ENCODE data around the gene ZNF747. TPM values are rescaled to one million over a fixed set of nuclear protein-coding genes. Genes with fewer than 3 reads are reported as not detected.

Gene ZNF747
- total RNA-seq, 3 donors from 2014 or later (not counting 1 experiment from before 2014, with no cell fraction given), result 5.0 to 8.6 (median 6.3) TPM

Other genes with a start within 250 kb of the ZNF747 start
- 100 to 1,000 TPM in 1 of 3 donors, 10 to 100 TPM in 2; 79.5 to 104 (median 87.7) TPM for gene CD2BP2, start 179.6 kb downstream of the ZNF747 start, total RNA-seq
- gene TBC1D10B, start 164.4 kb downstream of the ZNF747 start, total RNA-seq, result 10 to 100 TPM; 43.0 to 55.3 (median 50.2) TPM
- gene MYL11, start 160.1 kb downstream of the ZNF747 start, total RNA-seq, result 1 to 10 TPM; 2.9 to 8.0 (median 7.2) TPM
- 100 to 1,000 TPM; 196 to 210 (median 205) TPM for gene SEPTIN1, start 152.3 kb downstream of the ZNF747 start, total RNA-seq
- 1 to 10 TPM; 5.5 to 7.4 (median 7.1) TPM for gene ZNF48, start 139.4 kb downstream of the ZNF747 start, total RNA-seq
- 1 to 10 TPM in 2 of 3 donors, under 1 TPM in 1; 0.70 to 1.4 (median 1.4) TPM for gene ZNF771, start 127.3 kb downstream of the ZNF747 start, total RNA-seq
- gene DCTPP1, start 104.8 kb downstream of the ZNF747 start, total RNA-seq, result 10 to 100 TPM; 11.2 to 16.9 (median 15.2) TPM
- gene SEPHS2, start 89.0 kb downstream of the ZNF747 start, total RNA-seq, result 10 to 100 TPM; 25.5 to 37.6 (median 35.0) TPM
- gene ITGAL, start 62.1 kb downstream of the ZNF747 start, total RNA-seq, result 1,000 to 10,000 TPM; 1,131 to 1,260 (median 1,176) TPM
- gene ZNF768, start 8.3 kb downstream of the ZNF747 start, total RNA-seq, result 1 to 10 TPM; 3.3 to 7.2 (median 5.6) TPM
- gene ZNF764, start 23.5 kb upstream of the ZNF747 start, total RNA-seq, result 10 to 100 TPM in 2 of 3 donors, 1 to 10 TPM in 1; 9.6 to 13.0 (median 11.7) TPM
- 10 to 100 TPM; 10.1 to 16.9 (median 16.5) TPM for gene ZNF688, start 36.9 kb upstream of the ZNF747 start, total RNA-seq
- gene ZNF785, start 50.8 kb upstream of the ZNF747 start, total RNA-seq, result 10 to 100 TPM in 2 of 3 donors, 1 to 10 TPM in 1; 7.5 to 15.2 (median 10.4) TPM
- 1 to 10 TPM; 8.8 to 9.3 (median 9.1) TPM for gene ZNF689, start 75.5 kb upstream of the ZNF747 start, total RNA-seq
- 100 to 1,000 TPM in 2 of 3 donors, 10 to 100 TPM in 1; 81.0 to 110 (median 101) TPM for gene PRR14, start 116.1 kb upstream of the ZNF747 start, total RNA-seq
- 100 to 1,000 TPM; 158 to 182 (median 172) TPM for gene FBRS, start 123.6 kb upstream of the ZNF747 start, total RNA-seq
- gene SRCAP, start 164.3 kb upstream of the ZNF747 start, total RNA-seq, result 10 to 100 TPM; 78.8 to 99.0 (median 89.3) TPM
- gene PHKG2, start 213.6 kb upstream of the ZNF747 start, total RNA-seq, result 10 to 100 TPM; 50.5 to 86.1 (median 64.8) TPM
- gene CFAP119, start 227.2 kb upstream of the ZNF747 start, total RNA-seq, result 1 to 10 TPM; 3.4 to 5.1 (median 4.9) TPM
- gene RNF40, start 227.5 kb upstream of the ZNF747 start, total RNA-seq, result 100 to 1,000 TPM; 153 to 167 (median 161) TPM